GM23248 (cell line): ENCODE data around the gene ERFL.

Experiments
- EZH2 ChIP-seq: fragments of 200-600 bp; sonication (generic); IDR thresholded peaks from 2 replicates; pipeline ENCODE4 v1.6.1; 2018; ENCODE audit warnings: antibody characterized with exemption, mild to moderate bottlenecking; ENCODE audit not compliant: insufficient read depth, poor library complexity, severe bottlenecking
- EZH2phosphoT487 ChIP-seq: fragments of 200-600 bp; sonication (generic); IDR thresholded peaks from 2 replicates; pipeline ENCODE4 v1.6.1; 2018; ENCODE audit warnings: antibody characterized with exemption, moderate library complexity, mild to moderate bottlenecking, low read depth; ENCODE audit not compliant: insufficient read depth

DNA sequence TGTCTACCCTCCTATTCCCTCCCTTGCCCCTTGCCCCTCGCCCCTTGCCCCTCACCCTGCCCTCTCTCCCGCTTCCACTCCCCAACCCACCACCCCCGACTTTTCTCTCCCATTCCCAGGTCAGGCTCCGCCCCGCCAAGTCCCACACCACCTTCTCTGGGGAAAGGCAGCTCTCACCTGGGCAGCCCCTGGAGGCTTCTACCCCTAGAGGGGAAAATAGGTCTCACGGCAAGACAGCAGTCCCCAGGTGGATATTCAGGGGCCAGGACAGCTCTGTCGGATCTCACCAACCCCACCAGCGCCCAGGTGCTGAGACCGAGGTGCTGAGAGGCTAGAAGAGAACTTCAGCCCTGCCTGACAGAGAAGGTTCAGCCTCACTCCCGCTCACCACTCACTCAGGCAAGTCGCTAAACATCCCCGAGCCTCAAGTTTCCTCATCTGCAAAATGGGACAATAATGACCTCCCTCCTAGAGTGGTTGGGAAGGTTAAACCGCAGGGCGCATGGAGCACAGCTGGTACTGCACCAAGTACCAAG is 1.4 kb upstream of the ERFL start:
- TF ChIP-seq EZH2phosphoT487 = 0 out of 2 replicates have a peak, but pooled peaks have one; percentile 13
- peak; percentile 19 for TF ChIP-seq EZH2
